NCI-H460 (cell line): ENCODE measurements around the gene CERT1. TPM values are rescaled to one million over a fixed set of nuclear protein-coding genes. Genes with fewer than 3 reads are reported as not detected.

ENCODE experiments used
- DNase-seq: peaks from one replicate; pipeline ENCODE4 v3.0.0-alpha.2; 2016; ENCODE audit warnings: low read depth; ENCODE audit errors: extremely low read depth
- total RNA-seq: library from RNA; depleted of rRNA; stranded (reverse); fragments of >200 nt; shearing (Covaris generic); gene quantifications from 2 replicates; pipeline ENCODE4 v1.2.3, GENCODE V29; 2014

Gene CERT1
- total RNA-seq, 1 experiment from 2014 or later: 9.0 TPM

DNA sequence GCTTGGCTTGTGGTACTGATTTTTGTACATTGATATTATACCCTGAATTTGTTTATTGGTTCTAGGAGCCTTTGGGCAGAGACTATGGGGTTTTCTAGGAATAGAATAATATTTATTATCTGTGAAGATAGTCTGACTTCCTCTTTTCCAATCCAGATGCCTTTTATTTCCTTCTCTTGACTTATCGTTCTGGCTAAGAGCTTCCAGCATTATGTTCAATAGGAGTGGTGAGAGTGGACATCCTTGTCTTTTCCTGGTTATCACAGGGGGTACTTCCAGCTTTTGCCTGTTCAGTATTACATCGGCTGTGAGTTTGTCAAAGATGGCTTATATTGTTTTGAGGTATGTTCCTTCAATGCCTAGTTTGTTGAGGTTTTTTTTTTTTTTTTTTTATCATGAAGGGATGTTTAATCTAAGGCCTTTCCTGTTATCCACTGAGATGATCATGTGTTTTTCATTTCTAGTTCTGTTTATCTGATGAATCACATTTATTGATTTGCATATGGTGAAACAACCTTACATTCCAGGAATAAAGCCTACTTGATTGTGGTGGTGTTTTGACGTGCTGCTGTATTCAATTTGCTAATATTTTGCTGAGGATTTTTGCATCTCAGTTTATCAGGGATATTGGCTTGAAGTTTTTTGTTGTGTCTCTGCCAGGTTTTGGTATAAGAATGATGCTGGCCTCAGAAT is 77.5 kb downstream of the CERT1 start:
- DNase-seq: no peak

DNA sequence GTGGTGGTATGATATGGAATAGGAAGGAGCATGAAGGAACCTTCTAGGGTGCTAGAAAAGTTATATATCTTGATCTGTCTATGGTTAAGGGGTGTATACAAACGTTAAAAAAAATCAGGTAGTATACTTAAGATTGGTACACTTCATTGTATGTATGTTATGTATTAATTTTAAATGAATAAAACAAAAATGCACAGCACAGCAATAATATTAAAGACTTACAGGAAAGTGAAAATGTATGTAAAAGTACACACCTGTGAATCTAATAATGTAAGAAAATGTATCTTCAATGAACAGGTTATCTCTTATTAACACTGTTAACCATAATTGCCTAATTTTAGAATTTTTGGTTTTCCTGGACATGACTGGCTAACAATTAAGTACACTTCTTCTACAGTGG is 97.2 kb downstream of the CERT1 start:
- no peak for DNase-seq

DNA sequence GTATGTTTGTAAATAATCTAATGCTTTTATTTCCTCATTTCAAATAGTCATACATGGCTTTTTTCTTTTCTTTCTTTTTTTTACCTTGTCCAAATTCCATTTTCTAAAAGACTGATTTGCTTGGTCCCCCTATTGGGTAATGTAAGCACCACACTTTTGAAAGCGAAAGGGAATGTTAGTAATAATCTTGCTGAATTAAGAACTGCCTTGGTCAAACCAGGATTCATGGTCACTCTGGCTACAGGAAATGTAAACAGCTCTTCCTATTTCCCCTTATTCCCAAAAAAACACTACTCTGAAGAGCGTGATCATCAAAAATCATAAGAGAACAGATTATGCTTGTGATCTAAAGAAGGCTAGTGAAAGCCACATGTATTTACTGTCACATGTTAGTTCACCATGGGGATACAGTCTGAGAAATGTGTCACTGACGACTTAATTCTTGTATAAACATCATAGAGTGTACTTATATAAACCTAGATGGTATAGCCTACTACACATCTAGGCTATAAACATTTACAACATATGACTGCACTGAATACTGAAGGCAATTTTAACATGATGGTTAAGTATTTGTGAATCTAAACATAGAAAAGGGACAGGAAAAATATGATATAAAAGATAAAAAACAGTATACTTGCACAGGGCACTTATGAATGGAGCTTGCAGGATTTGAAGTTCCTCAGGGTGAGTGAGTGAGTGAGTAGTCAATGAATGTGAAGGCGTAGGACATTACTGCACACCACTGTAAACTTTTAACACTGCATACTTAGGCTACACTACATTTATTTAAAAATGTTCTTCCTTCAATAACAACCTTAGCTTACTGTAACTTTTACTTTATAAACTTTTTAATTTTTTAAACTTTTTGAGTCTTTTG is 99.1 kb downstream of the CERT1 start:
- DNase-seq: no peak

DNA sequence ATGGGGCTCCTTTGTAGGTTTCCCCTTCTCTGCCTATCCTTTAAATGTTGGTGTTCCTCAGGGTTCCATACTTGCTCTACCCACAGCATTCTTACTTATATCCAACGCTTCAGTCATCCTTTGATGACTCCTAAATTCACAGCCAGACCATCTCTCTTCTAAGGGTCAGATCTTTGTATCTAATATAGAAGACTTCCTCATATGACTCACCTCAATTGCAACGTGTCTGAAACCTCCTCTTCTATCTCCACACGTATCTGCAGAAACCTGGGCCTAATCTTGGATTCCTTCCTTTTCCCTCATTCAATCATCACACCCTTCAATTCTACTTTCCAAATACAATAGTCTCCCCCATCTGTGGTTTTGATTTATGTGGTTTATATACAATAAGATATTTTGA is 106.1 kb downstream of the CERT1 start:
- DNase-seq: no peak

DNA sequence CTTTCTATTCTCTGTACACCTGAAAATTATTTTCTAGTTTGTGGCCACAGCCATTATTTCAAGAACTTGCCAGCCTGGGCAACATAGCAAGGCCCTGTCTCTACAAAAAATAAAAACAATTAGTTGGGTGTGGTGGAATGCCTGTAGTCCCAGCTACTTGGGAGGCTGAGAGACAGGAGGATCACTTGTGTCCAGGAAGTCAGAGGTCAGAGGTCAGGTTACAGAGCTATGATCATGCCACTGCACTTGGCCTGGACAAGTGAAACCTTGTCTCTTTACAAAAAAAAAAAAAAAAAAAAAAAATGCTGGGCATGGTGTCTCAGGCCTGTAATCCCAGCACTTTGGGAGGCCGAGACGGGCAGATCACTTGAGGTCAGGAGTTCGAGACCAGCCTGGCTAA is 116.2 kb downstream of the CERT1 start:
- DNase-seq: no peak

DNA sequence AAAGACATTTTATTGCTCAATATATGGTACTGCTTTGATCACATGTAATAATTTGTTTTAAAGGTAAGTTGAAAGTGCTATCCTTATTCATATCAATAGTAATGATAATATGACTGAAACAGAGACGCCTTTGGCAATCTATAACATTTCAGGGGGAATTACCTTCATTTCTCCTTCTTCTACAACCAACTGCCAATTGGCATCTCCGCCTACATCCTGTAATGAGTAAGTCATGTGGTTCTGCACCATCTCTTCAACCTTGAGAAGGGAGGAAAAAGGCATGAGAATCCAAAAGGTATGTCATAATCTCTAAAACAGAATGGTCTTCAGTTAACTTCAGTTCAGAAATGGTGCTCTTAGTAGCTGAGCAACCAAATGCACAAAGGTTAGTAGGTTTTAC is 122.0 kb downstream of the CERT1 start:
- DNase-seq: no peak

DNA sequence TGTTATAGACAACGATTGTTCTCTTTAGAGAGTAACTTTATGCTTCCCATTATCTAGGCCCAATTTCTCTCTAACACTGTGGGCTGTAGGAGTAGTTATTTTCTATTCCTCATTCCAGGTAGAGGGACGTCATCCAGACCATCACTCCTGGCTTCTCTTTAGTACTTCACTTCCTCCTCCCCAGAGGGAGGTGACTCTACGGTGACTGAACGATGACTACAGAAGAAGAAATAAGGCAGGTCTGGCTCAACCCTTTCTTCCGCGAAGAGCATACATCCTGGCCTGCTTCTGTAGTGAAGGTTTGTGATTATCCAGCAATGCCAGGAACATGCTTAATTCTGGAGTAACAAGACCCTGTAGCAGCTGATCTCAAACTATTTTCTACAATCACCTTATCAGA is 123.6 kb downstream of the CERT1 start:
- no peak for DNase-seq

DNA sequence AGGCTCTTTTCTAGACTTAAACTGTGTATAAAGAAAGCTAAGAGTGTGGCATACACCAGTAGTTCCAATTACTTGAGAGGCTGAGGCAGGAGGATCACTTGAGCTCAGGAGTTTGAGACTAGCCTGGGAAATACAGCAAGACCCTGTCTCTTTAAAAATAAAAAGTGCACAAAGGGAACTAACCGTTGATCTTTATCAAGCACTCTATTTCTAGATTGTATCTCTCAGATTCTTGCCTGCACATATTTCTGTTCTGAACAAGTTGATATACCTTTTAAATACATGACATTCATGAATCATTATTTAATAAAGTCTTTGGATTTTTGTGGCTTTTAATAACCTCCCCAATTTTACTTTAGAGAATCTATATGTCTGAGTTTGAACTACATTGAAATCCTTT is 127.2 kb downstream of the CERT1 start:
- no peak for DNase-seq

DNA sequence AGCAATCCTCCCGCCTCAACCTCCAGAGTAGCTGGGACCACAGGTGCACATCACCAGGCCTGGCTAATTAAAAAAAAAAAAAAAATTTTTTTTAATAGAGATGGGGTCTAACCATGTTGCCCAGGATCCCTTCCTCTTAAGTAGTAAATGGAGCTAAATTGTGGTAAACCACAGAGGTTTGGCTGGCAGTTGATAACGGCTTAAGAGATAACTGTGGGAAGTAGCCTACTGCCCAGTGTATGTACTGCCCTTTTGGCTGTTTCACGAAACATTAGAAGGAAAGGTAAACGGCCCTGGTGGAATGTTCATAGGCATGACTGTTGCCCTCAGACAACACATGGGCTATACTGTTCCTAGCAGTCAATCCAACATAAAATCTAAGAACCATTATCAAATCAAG is 130.0 kb downstream of the CERT1 start:
- no peak for DNase-seq

DNA sequence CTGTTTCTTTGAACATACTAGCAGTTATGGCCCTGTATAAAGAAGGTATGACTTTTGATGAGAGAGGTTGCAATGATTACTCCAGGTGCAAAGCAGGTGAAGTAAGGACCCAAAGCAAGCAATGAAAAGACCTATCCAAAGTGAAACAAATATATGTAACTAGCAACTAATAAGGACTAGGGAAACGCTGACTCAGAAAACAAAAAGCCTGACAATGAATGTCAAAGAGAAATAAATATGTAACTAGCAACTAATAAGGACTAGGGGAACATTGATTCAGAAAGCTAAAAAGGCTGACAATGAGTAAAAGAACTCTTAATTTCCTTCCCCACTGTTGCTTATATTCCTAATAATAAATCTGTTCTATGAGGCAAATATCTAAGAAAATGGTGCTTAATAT is 131.3 kb downstream of the CERT1 start:
- DNase-seq: no peak

DNA sequence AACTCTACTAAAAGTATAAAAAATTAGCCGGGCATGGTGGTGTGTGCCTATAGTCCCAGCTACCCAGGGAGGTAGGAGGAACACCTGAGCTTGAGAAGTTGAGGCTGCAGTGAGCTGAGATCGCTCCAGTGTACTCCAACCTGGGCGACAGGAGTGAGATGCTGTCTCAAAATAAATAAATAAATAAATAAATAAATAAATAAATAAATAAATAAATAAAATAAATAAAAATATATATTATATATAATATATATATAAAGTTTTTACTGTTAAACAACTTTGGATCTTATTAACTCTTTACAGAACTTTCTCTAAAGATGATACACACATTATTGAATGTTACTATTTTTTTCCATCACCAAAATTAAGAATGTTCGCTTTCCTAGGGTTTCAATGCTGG is 136.0 kb downstream of the CERT1 start:
- DNase-seq: no peak

DNA sequence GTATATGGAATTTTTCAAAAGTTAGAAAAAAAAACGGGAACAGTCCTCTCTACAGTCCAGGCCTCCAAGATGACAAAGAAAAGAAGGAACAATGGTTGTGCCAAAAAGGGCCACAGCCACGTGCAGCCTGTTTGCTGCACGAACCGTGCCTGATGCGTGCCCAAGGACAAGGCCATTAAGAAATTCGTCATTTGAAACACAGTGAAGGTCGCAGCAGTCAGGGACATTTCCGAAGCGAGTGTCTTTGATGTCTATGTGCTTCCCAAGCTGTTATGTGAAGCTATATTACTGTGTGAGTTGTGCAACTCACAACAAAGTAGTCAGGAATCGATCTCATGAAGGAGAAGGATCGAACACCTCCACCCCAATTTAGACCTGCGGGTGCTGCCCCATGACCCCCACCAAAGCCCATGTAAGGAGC is 137.0 kb downstream of the CERT1 start:
- no peak for DNase-seq

DNA sequence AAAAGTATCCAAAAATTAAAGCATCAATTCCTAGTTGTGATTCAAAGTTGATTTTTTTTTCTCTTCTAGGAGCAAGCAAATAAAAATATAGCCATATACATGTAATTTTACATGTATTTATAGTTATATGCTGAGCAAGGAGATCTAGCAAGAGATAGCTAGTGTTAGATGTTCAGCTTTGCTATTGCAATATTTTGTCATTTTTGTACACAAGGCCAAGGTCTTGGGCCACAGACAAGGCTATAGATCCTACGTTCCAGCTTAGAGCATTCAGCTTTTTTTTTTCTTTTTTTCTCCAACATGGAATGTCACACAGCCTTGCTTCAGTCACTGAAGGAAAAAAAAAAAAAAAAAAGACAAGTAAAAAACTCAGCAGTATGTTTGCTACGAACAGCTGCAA is 137.6 kb downstream of the CERT1 start:
- DNase-seq: no peak

DNA sequence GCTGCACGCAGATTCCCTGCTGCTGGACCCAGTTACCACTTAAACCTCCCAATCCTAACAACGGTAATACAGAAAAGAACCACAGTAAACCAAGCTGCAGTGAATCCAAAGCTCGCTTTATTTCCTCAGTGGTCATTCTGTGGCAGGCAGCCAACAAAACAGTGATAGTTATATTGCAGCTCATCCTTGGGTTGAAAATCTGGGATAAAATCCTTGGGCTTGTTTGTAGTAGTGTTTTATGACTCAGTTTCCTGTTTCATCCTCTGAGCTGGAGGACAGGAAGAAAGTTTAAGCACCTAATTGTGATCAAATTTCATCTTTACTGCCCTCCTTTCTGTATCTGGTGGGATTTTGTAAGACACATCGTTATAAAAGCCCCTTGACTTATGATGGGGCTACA is 143.0 kb downstream of the CERT1 start:
- no peak for DNase-seq

DNA sequence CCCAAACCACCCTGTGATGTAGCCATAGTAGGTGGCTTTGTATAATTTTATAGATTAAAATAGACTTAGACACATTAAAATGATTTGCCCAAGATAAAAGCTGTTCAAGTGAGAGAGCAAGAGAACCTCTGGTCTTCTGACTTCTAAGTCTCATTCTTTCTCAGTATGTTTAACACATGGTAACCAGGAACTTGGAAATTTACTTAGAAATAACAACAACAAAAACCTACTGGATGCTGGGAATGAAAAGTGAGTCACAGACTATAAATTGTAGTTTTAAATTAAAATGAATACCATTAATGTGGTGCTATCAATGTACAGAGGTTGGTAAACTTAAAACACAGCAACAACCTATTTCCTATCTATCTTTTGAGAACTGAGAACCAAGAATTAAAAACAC is 144.0 kb downstream of the CERT1 start:
- no peak for DNase-seq

DNA sequence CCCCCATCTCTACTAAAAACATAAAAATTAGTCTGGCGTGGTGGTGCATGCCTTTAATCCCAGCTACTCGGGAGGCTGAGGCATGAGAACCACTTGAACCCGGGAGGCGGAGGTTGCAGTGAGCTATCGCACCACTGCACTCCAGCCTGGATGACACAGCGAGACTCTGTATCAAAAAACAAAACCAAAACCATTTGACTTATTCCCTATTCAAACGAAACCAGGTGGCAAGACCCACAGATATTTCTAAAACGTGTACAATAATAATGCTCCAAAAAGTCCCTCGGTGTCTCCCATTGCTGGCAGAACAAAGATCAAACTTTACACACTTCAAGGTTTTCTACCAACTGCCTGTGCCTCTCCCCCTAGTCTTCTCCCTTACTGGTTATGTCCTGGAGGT is 144.6 kb downstream of the CERT1 start:
- no peak for DNase-seq

DNA sequence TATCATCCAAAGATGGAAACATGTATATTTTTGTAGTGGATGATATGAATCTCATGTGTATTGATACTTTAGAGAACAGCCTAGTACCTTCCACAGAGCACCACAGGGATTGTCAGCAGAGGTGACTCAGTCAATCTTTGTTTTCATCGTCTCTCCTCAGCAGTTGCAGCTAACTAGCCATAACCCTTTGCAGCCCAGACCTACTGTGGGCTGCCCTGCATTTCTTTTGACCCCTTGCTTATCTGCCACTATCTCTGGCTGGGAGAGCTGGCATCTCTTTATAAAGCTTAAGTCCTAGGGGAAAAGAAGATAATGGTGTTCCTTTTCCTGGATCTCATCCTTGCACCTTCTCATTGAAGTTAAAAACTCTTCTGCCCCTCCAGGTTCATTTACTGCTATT is 145.7 kb downstream of the CERT1 start:
- DNase-seq: no peak

DNA sequence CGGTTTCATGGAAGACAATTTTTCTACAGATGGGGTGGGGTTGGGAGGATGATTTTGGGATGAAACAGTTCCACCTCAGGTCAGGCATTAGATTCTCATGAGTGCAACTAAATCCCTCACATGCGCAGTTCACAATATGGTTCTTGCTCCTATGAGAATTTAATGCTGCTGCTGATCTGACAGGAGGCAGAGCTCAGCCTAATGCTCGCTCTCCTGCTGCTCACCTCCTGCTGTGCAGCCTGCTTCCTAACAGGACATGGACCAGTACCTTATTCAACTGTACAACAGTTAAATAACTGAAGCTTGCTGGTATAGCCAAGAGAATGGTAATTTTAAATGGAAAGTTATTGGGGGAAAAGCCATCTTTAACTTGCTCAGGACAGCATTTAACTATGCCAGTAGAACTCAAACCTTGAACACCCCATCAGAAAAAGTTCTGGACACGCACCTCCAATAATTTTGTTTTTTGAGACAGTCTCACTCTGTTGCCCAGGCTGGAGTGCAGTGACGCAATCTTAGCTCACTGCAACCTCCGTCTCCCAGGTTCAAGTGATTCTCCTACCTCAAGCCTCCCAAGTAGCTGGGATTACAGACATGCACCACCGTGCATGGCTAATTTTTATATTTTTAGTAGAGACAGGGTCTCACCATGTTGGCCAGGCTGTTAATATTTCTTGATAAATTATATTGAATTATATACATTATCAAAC is 146.7 kb downstream of the CERT1 start:
- DNase-seq: no peak

DNA sequence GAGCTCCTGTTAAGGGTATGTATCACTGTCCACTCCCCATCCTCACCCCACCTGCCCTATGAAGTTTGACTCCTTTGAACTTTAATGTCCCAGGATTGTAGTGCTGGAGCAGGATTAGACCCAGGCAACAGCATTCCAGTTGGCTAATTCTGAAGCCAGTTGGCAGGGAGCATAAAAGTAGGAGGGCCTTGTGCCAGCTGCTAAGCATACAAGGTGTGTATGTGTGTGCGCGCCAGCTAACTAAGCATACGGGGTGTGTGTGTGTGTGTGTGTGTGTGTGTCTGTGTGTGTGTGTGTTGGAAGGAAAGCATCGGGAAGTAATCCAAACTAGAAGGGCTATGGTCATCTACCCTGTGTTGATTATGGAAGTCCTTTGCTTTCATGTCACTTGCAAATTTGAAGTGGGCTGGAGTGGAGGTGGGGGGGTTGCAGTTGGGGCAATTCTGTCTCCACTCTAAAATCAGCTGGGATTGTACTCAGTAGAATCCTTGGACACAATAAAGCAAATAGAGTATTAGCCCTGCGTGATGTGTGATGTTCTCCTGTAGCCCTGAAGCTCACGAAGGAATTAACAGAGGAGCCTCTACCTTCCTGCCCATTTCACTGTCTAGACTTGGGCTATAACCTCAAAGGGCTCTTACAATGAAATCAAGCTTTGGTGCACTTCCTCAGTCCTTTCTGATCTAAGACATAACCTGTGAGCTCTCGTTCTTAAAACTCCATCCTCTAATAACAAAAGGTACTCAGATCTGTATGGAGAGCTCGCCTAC is 147.5 kb downstream of the CERT1 start:
- no peak for DNase-seq

DNA sequence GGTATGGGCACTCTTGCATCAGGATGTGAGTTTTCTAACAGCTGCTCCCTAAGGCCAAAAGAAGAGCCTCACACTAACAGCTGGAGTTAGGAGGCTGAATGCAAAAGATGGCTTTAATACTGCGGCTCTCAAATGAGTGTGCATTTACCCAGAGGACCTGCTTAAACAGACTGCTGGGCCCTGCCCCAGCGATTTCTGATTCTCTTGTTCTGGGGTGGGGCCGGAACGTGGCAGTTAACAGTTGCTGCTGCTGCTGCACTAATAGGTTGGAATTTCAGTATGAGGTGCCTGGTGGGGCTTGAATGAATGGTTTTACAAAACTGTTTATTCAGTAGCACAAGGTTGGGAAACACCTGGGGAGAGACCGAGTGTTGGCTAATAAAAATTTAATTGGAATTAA is 148.3 kb downstream of the CERT1 start:
- DNase-seq: no peak

DNA sequence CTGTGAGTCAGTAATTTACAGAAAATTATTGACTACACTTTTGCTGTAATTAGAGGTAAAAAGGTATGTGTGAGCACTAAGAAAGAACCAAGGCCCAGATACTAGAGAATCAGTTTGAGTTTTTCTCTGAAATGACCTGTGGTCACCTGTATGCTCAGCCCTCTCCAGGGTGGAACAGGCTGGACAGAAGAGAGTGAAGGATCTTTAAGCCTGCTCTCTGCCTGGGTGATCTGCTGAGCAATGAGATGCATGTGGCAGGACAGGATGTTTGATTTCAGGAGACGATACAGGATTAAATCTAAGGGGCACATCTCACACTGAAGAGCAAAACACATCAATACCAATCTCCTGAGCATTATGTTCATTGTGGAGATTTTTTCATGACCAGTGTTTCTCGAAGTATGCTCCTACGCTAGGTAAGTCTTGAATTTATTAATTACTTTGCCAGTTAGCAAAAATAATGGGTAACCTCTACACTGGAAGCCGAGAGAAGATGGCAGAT is 148.9 kb downstream of the CERT1 start:
- DNase-seq: no peak
